Activated CD4-positive, alpha-beta T cell treated with anti-CD3 and anti-CD28 coated beads for 36 hours (primary cell): ENCODE results near the gene DCLRE1C. TPM values are rescaled to one million over a fixed set of nuclear protein-coding genes. Genes with fewer than 3 reads are reported as not detected.
"Not testable (repeated sequence)": the region's sequence is repeated elsewhere in the genome, so short reads cannot be mapped to it uniquely, and the experiment has no call there.

Experiments used
- ATAC-seq: fragments of 200-7000 bp; cut with Tn5 transposase; one replicate; pipeline ENCODE4 v1.10.0; 2021; ENCODE audit warnings: mild to moderate bottlenecking, moderate library complexity
- CTCF ChIA-PET: fragments of 350-600 bp; sonication (Branson Sonifier 250); formaldehyde crosslinking; loops from one replicate; lab custom pipeline; 2021; ENCODE audit warnings: antibody characterized with exemption; lab: Charles Lee
- POLR2A ChIA-PET: fragments of 350-600 bp; sonication (Branson Sonifier 250); formaldehyde crosslinking; loops from one replicate; lab custom pipeline; 2021; ENCODE audit warnings: antibody characterized with exemption, inconsistent platforms; lab: Charles Lee
- DNase-seq: peaks from one replicate; pipeline ENCODE4 v3.0.0-alpha.2; 2020
- H3K27ac Mint-ChIP-seq: one replicate; pipeline ENCODE4 v1.8.0; 2021; ENCODE audit warnings: mixed read lengths
- H3K27me3 Mint-ChIP-seq: one replicate; pipeline ENCODE4 v1.8.0; 2021; ENCODE audit warnings: mixed read lengths
- H3K36me3 Mint-ChIP-seq: one replicate; pipeline ENCODE4 v1.8.0; 2021; ENCODE audit warnings: low read depth, mixed read lengths
- H3K4me1 Mint-ChIP-seq: one replicate; pipeline ENCODE4 v1.8.0; 2021; ENCODE audit warnings: mixed read lengths
- H3K4me3 Mint-ChIP-seq: one replicate; pipeline ENCODE4 v1.8.0; 2021; ENCODE audit warnings: mild to moderate bottlenecking, moderate library complexity, mixed read lengths
- H3K9me3 Mint-ChIP-seq: one replicate; pipeline ENCODE4 v1.8.0; 2021; ENCODE audit warnings: low read depth, mixed read lengths
- intact Hi-C, 2 experiments: fragments of 100-400 bp; cut with DNase I in 1 of 2; cut with micrococcal nuclease in 1 of 2; formaldehyde crosslinking; loops; one replicate each; pipeline versions ENCODE4 v1.14.2 to v1.15.1; 2022 to 2024; cut with DNase I, micrococcal nuclease
- total RNA-seq, 2 experiments: library from RNA; stranded (reverse); gene quantifications; one replicate each; pipeline ENCODE4 v1.2.3, GENCODE V29; 2021

Gene DCLRE1C
- total RNA-seq, 2 experiments from 2014 or later = 17.9 to 30.9 TPM

- no peak for ATAC-seq
- H3K4me3 Mint-ChIP-seq = no peak overlapping the region
- H3K4me1 Mint-ChIP-seq = peaks cover 9% of the 10 kb centered on the region
- ChIA-PET POLR2A (interaction anchor here (1.0 kb wide), 1 partner anchor 8 kb away, joined by 4 read pairs; no protein-coding TSS in a partner anchor), CTCF (no interaction called here)
- DNase-seq = no peak
- intact Hi-C loops = no loop called here
- H3K27me3 Mint-ChIP-seq = no peaks in the 10 kb centered on the region
- H3K9me3 Mint-ChIP-seq = no peaks in the 10 kb centered on the region
- H3K27ac Mint-ChIP-seq = no peak overlapping the region
- H3K36me3 Mint-ChIP-seq = peaks cover 40% of the 10 kb centered on the region
Observed at GRCh38 chr10:14945108-14945507, 8.8 kb downstream of the DCLRE1C start.

GRCh38 chr10:14942950-14943338 lies 11.0 kb downstream of the DCLRE1C start:
- H3K27ac Mint-ChIP-seq, H3K4me1 Mint-ChIP-seq, POLR2A ChIA-PET, H3K27me3 Mint-ChIP-seq, H3K4me3 Mint-ChIP-seq, DNase-seq, H3K9me3 Mint-ChIP-seq, ATAC-seq, intact Hi-C loops: not testable (repeated sequence)
- CTCF ChIA-PET = interaction anchor here (0.6 kb wide), 1 partner anchor 163 kb away, joined by 3 read pairs; no protein-coding TSS in a partner anchor
- peaks cover 38% of the 10 kb centered on the region for H3K36me3 Mint-ChIP-seq

DNA sequence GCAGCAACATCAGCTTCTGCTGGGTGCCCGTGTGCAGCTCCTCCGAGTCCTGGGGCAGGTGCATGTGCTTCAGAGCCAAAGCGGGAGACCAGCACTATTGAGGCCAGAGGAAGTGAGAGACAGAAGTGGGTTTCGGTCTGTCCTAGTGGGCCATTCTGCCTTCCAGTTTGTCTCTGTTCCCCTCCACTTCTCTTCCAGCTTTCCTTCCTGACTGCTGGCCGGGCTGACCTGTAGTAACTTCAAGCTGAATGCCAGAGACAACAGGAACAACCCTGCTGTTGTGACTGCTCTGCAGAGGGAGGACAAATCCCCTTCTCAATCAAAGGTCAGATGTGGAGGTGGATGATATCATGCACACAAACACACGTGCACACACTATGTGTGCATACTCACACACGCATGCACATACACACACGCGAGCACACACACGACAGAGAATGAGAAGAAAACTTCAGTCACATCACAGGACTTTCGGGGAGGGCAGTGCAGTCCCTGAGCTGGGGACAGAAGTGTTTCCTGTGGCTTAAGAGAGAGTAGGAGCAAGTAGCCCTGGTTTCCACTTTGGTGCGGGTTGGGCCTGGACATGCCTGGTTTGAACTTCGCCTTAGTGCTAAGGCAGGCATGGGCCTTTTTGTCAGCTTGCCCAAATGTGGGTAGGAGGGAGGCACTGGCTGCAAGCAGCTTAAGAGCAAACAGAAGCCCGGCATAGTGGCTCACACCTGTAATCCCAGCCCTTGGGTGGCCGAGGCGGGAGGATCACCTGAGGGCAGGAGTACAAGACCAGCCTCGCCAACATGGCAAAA lies 11.5 kb downstream of the DCLRE1C start:
- CTCF ChIA-PET, H3K4me1 Mint-ChIP-seq, DNase-seq, H3K9me3 Mint-ChIP-seq, intact Hi-C loops, H3K27ac Mint-ChIP-seq, H3K4me3 Mint-ChIP-seq, POLR2A ChIA-PET, ATAC-seq, H3K27me3 Mint-ChIP-seq: not testable (repeated sequence)
- H3K36me3 Mint-ChIP-seq = peaks cover 37% of the 10 kb centered on the region

DNA sequence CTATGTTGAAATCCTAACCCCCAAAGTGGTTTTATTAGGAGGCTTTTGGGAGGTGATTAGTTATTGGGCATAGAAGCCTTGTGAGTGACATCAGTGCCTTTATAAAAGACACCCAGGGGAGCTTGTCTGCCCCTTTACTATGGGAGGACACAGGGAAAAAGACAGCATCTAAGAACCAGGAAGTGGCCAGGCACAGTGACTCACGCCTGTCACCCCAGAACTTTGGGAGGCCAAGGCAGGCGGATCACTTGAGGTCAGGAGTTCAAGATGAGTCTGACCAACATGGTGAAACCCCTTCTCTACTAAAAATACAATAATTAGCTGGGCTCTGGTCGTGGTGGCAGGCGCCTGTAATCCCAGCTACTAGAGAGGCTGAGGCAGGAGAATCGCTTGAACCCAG lies 14.9 kb downstream of the DCLRE1C start:
- intact Hi-C loops = not testable (repeated sequence)
- H3K36me3 Mint-ChIP-seq = peaks cover 30% of the 10 kb centered on the region

DNA sequence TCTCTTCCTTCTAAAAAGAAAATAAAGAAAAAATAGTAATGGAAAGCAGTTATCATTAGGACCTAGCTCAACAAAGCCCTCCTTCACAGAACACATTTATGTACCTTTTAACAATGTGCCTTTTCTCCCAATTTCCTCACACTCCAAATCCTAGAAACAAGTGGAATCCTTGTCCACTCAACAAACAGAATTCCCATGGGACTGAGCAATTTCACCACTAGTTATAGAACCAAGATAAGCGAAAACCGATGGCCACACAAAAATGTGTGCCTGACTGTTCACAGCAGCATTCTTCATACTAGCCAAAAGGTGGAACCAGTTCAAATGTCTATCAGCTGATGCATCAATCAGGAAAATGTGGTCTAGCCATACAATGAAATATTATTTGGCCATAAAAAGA lies 17.3 kb downstream of the DCLRE1C start:
- H3K4me1 Mint-ChIP-seq = peaks cover 2% of the 10 kb centered on the region
- H3K36me3 Mint-ChIP-seq = peaks cover 41% of the 10 kb centered on the region
- no peak overlapping the region for H3K27ac Mint-ChIP-seq
- no peaks in the 10 kb centered on the region for H3K27me3 Mint-ChIP-seq
- CTCF ChIA-PET = interaction anchor here (1.0 kb wide), 1 partner anchor 12 kb away, joined by 3 read pairs; no protein-coding TSS in a partner anchor
- DNase-seq (no peak), ATAC-seq (no peak)
- H3K9me3 Mint-ChIP-seq = no peaks in the 10 kb centered on the region
- no peak overlapping the region for H3K4me3 Mint-ChIP-seq
- intact Hi-C loops = no loop called here
- POLR2A ChIA-PET = no interaction called here

More for the DNA sequence above, 14.9 kb downstream of the DCLRE1C start:
- H3K27me3 Mint-ChIP-seq, H3K27ac Mint-ChIP-seq, H3K4me3 Mint-ChIP-seq, H3K9me3 Mint-ChIP-seq, POLR2A ChIA-PET, H3K4me1 Mint-ChIP-seq: not testable (repeated sequence)
- DNase-seq (peak; percentile 54), ATAC-seq (peak; percentile 74)
- CTCF ChIA-PET = interaction anchor here (0.5 to 1.2 kb wide), 2 partner anchors 22 to 184 kb away, joined by 3 to 5 read pairs; no protein-coding TSS in a partner anchor

- Mint-ChIP-seq H3K36me3 (peaks cover 54% of the 10 kb centered on the region), H3K4me1 (no peaks in the 10 kb centered on the region), H3K9me3 (no peaks in the 10 kb centered on the region), H3K4me3 (no peak overlapping the region), H3K27me3 (no peaks in the 10 kb centered on the region), H3K27ac (no peak overlapping the region)
- POLR2A ChIA-PET = no interaction called here
- intact Hi-C loops = no loop called here
- CTCF ChIA-PET = no interaction called here
- ATAC-seq (no peak), DNase-seq (no peak)
Observed at GRCh38 chr10:14930610-14931009, 23.3 kb downstream of the DCLRE1C start.

DNA sequence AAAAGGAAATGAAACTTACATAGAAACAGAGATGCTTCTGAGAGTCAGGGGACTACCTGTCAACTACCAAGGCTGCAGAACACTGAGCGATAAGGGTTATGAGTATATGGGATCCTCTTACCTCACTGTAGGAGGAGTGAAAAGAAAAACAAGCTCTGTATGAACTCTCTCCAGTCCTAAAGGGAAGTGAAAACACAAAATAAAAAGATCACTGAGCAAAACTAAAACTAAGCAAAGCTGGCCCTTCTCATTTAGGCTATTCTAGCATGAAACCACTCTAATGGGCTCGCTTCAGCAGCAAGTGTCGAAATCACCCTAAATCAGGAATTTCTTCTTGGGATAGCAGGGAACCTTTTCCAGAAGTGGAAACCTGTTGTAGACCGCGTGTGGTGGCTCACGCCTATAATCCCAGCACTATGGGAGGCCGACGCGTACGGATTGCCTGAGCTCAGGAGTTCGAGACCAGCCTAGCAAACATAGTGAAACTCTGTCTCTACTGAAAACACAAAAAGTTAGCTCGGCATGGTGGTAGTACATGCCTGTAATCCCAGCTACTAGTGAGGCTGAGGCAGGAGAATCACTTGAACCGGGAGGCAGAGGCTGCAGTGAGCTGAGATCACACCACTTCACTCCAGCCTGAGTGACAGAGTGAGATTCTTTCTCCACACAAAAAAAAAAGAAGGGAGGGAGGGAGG lies 27.0 kb downstream of the DCLRE1C start:
- no peaks in the 10 kb centered on the region for H3K4me1 Mint-ChIP-seq
- no peaks in the 10 kb centered on the region for H3K9me3 Mint-ChIP-seq
- intact Hi-C loops = no loop called here
- H3K36me3 Mint-ChIP-seq = peaks cover 54% of the 10 kb centered on the region
- ChIA-PET CTCF (interaction anchor here (0.6 kb wide), 1 partner anchor 951 kb away, joined by 3 read pairs; no protein-coding TSS in a partner anchor), POLR2A (no interaction called here)
- no peaks in the 10 kb centered on the region for H3K27me3 Mint-ChIP-seq
- no peak for ATAC-seq
- no peak for DNase-seq
- H3K4me3 Mint-ChIP-seq = no peak overlapping the region
- H3K27ac Mint-ChIP-seq = no peak overlapping the region

- Mint-ChIP-seq H3K27me3 (no peaks in the 10 kb centered on the region), H3K4me3 (no peak overlapping the region), H3K27ac (no peak overlapping the region), H3K9me3 (no peaks in the 10 kb centered on the region), H3K4me1 (no peaks in the 10 kb centered on the region), H3K36me3 (peaks cover 59% of the 10 kb centered on the region)
- ATAC-seq (no peak), DNase-seq (no peak)
- CTCF ChIA-PET = interaction anchor here (0.7 kb wide), 1 partner anchor 132 kb away, joined by 3 read pairs; no protein-coding TSS in a partner anchor
- intact Hi-C loops = no loop called here
- POLR2A ChIA-PET = no interaction called here
Observed at GRCh38 chr10:14926061-14926470, 27.8 kb downstream of the DCLRE1C start.

DNA sequence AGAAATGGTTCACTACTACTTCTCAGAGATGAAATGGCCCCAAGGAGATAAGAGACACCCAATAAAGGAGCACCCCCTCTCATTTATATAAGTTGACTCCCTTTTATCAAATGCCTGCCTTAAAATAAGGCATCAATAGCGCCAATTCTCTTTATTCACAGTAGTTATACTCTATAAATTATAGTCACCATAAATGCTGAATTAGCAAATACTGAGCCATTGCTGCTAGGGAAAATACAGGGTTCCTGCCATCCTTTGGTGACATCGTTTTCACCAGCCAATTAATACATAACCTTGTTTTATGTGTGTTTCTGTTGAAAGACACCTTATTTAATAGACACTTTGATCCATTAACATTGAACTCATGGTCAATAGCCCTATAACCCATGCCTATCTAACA lies 28.6 kb downstream of the DCLRE1C start:
- no peak overlapping the region for H3K4me3 Mint-ChIP-seq
- DNase-seq (no peak), ATAC-seq (no peak)
- H3K27me3 Mint-ChIP-seq = no peaks in the 10 kb centered on the region
- no peak overlapping the region for H3K27ac Mint-ChIP-seq
- H3K36me3 Mint-ChIP-seq = peaks cover 61% of the 10 kb centered on the region
- H3K9me3 Mint-ChIP-seq = no peaks in the 10 kb centered on the region
- ChIA-PET POLR2A (no interaction called here), CTCF (interaction anchor here (0.7 kb wide), 1 partner anchor 133 kb away, joined by 3 read pairs; no protein-coding TSS in a partner anchor)
- H3K4me1 Mint-ChIP-seq = no peaks in the 10 kb centered on the region
- intact Hi-C loops = no loop called here

- no peaks in the 10 kb centered on the region for H3K27me3 Mint-ChIP-seq
- no peak overlapping the region for H3K4me3 Mint-ChIP-seq
- no peak for ATAC-seq
- no peak for DNase-seq
- H3K4me1 Mint-ChIP-seq = no peaks in the 10 kb centered on the region
- CTCF ChIA-PET = no interaction called here
- intact Hi-C loops = no loop called here
- H3K27ac Mint-ChIP-seq = no peak overlapping the region
- POLR2A ChIA-PET = no interaction called here
- no peaks in the 10 kb centered on the region for H3K9me3 Mint-ChIP-seq
- peaks cover 74% of the 10 kb centered on the region for H3K36me3 Mint-ChIP-seq
Observed at GRCh38 chr10:14924013-14924412, 29.9 kb downstream of the DCLRE1C start.

- Mint-ChIP-seq H3K36me3 (peaks cover 89% of the 10 kb centered on the region), H3K9me3 (peaks cover 13% of the 10 kb centered on the region), H3K27me3 (no peaks in the 10 kb centered on the region), H3K4me1 (peaks cover 14% of the 10 kb centered on the region), H3K4me3 (no peak overlapping the region), H3K27ac (no peak overlapping the region)
- intact Hi-C loops = no loop called here
- POLR2A ChIA-PET = interaction anchor here (0.6 kb wide), 1 partner anchor 35 kb away, joined by 3 read pairs; the partner anchor contains the start of gene DCLRE1C
- CTCF ChIA-PET = interaction anchor here (1.1 kb wide), 1 partner anchor 38 kb away, joined by 4 read pairs; no protein-coding TSS in a partner anchor
- ATAC-seq = no peak
- DNase-seq = no peak
Observed at GRCh38 chr10:14918964-14919363, 34.9 kb downstream of the DCLRE1C start.
